Upper lobe of left lung (tissue), 6 donors: ENCODE results near the gene PKMYT1. TPM values are rescaled to one million over a fixed set of nuclear protein-coding genes. Genes with fewer than 3 reads are reported as not detected.

Experiments used
- ATAC-seq, 2 donors: fragments of 200-7000 bp; cut with Tn5 transposase; one replicate each; pipeline ENCODE4 v1.9.1; 2022; ENCODE audit warnings: mild to moderate bottlenecking in 2 of 2, moderate library complexity in 2 of 2; ENCODE audit not compliant: low FRiP score in 2 of 2
- DNase-seq, 2 donors: peaks; one replicate each; pipeline ENCODE4 v3.0.0-alpha.2; 2019 to 2020
- H3K27ac ChIP-seq, 4 donors: fragments of 200-600 bp; sonication (generic); one replicate each; pipeline ENCODE4 v1.5.1; 2016 to 2019
- H3K27me3 ChIP-seq, 4 donors: fragments of 200-600 bp; sonication (generic); one replicate each; pipeline ENCODE4 v1.5.1; 2017 to 2019
- H3K36me3 ChIP-seq, 4 donors: fragments of 200-600 bp; sonication (generic); one replicate each; pipeline ENCODE4 v1.5.1; 2016 to 2019
- H3K4me1 ChIP-seq, 4 donors: fragments of 200-600 bp; sonication (generic); one replicate each; pipeline ENCODE4 v1.5.1; 2018 to 2019
- H3K4me3 ChIP-seq, 4 donors: fragments of 200-600 bp; sonication (generic); one replicate each; pipeline ENCODE4 v1.5.1; 2017 to 2019; ENCODE audit warnings: mild to moderate bottlenecking in 2 of 4, moderate library complexity in 1 of 4
- H3K9me3 ChIP-seq, 4 donors: fragments of 200-600 bp; sonication (generic); one replicate each; pipeline ENCODE4 v1.5.1; 2018 to 2019
- EP300 ChIP-seq, 4 donors: sonication (generic); formaldehyde crosslinking; IDR thresholded peaks; one replicate each; pipeline ENCODE4 v1.5.1; 2017; ENCODE audit warnings: antibody characterized with exemption in 4 of 4, control low read depth in 2 of 4
- POLR2A ChIP-seq, 4 donors: fragments of 450-650 bp; IDR thresholded peaks; one replicate each; pipeline ENCODE4 v1.5.1; 2016 to 2017; ENCODE audit warnings: antibody characterized with exemption in 4 of 4, mild to moderate bottlenecking in 2 of 4
- POLR2AphosphoS5 ChIP-seq, 2 donors: sonication (generic); formaldehyde crosslinking; IDR thresholded peaks; one replicate each; pipeline ENCODE4 v1.5.1; 2017; ENCODE audit warnings: antibody characterized with exemption in 2 of 2
- WGBS, 2 donors: methylation state at CpG; one replicate each; pipeline ENCODE4 v1.1.5; 2017 to 2018; 5-methylcytosine and 5-hydroxymethylcytosine counted together
- total RNA-seq, 6 donors: library from RNA; depleted of rRNA in 4 of 6; stranded (reverse); fragments of >200 nt in 4 of 6; gene quantifications; one replicate each; pipeline versions ENCODE4 v1.1.0 to v1.2.1, GENCODE V29; 2016 to 2021
- TF ChIP-seq, protein P1 (sequence below), 6 experiments: fragments of 450-650 bp in 4 of 6; fragments of 200-600 bp in 2 of 6; sonication (generic) in 2 of 6; IDR thresholded peaks; one replicate each; pipeline ENCODE4 v1.5.1; 2016 to 2019; ENCODE audit warnings: antibody characterized with exemption in 6 of 6
- donor health status: DM: no; HTN: no; CAD: no; lungs with moderate emphysema.
- donor health status: DM: no; HTN: yes; CAD: no; lungs with severe emphysema.

Gene PKMYT1
- total RNA-seq, 6 donors from 2014 or later: 0.39 to 19.1 (median 5.4) TPM

DNA sequence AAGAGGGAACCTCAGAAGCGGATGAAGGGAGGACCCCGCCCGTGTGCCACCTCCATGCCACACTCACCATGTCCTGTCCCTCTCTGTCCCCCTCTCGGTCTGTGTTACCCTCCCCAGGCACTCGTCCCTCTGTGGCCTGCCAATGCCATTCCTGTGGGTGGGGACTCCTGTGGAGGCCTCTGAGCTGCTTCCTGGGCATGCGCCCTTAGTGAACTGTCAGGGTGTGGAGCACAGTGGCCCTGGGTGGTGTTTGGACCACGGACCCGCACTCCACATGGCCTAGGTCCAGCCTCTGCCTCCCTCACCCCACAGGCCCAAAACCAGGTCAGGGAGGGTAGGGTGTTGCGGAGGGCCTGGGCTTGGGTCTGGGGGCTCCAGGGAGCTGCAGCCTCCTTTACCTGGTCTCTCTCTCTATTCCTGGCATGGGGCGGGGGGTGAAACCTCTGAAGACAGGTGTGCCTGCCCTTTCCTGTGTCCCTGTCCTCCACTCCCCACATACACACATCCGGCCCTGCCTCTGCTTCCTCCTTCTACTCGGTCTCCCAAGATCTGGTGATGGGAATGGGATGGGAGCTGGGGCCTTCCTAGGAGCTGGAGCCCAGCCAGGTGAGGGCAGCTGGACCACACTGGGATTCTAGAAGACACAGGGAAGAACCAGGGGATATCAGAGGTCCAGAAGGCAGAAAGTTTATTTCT is 11.5 kb upstream of the PKMYT1 start:
- H3K36me3 ChIP-seq: no peaks in the 10 kb centered on the region
- no peak for DNase-seq
- WGBS, 2 donors: 85 to 90% methylated on average over 9 to 12 of the region's 12 CpGs
- H3K27me3 ChIP-seq: no peaks in the 10 kb centered on the region
- TF ChIP-seq, protein P1, sequence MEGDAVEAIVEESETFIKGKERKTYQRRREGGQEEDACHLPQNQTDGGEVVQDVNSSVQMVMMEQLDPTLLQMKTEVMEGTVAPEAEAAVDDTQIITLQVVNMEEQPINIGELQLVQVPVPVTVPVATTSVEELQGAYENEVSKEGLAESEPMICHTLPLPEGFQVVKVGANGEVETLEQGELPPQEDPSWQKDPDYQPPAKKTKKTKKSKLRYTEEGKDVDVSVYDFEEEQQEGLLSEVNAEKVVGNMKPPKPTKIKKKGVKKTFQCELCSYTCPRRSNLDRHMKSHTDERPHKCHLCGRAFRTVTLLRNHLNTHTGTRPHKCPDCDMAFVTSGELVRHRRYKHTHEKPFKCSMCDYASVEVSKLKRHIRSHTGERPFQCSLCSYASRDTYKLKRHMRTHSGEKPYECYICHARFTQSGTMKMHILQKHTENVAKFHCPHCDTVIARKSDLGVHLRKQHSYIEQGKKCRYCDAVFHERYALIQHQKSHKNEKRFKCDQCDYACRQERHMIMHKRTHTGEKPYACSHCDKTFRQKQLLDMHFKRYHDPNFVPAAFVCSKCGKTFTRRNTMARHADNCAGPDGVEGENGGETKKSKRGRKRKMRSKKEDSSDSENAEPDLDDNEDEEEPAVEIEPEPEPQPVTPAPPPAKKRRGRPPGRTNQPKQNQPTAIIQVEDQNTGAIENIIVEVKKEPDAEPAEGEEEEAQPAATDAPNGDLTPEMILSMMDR (IDR thresholded peaks at IDR 0.05): no peak
- no peak for TF ChIP-seq POLR2AphosphoS5 (IDR thresholded peaks at IDR 0.05)
- TF ChIP-seq EP300 (IDR thresholded peaks at IDR 0.05): no peak
- TF ChIP-seq POLR2A (IDR thresholded peaks at IDR 0.05): no peak
- no peak for ATAC-seq
- peaks cover 0 to 7% (median 0%) of the 10 kb centered on the region in 4 donors for H3K4me1 ChIP-seq
- no peak overlapping the region for H3K4me3 ChIP-seq
- H3K9me3 ChIP-seq: no peaks in the 10 kb centered on the region
- no peak overlapping the region for H3K27ac ChIP-seq

DNA sequence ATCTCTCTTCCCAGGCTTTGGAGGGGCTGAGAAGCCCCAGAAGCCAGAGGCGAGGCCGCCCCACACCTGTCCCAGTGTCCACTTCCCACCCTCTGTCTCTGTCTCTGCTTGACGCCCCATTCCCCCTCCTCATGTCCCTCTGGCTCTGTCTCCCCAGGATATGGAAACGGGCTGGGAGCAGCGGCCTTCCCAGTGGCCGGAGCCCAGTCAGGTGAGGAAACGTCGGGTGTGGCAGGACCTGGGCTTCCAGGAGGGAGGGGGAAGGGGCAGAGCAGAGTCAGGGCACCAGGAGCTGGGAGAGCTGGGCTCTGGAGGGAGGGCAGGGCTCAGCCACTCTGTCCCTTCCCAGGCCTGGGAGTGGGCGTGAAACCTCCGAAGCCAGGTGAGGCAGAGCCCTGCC is 10.6 kb upstream of the PKMYT1 start:
- Histone ChIP-seq H3K9me3 (no peaks in the 10 kb centered on the region), H3K36me3 (no peaks in the 10 kb centered on the region), H3K4me3 (no peak overlapping the region), H3K27ac (no peak overlapping the region), H3K4me1 (peaks cover 0 to 7% (median 1%) of the 10 kb centered on the region in 4 donors), H3K27me3 (no peaks in the 10 kb centered on the region)
- ATAC-seq (no peak), DNase-seq (peak; percentile 37 to 61)
- 60 to 64% methylated on average over 7 to 8 of the region's 10 CpGs for WGBS, 2 donors
- TF ChIP-seq, protein P1 (IDR thresholded peaks at IDR 0.05): no peak
- TF ChIP-seq POLR2A (IDR thresholded peaks at IDR 0.05) (no peak), EP300 (IDR thresholded peaks at IDR 0.05) (no peak), POLR2AphosphoS5 (IDR thresholded peaks at IDR 0.05) (no peak)

DNA sequence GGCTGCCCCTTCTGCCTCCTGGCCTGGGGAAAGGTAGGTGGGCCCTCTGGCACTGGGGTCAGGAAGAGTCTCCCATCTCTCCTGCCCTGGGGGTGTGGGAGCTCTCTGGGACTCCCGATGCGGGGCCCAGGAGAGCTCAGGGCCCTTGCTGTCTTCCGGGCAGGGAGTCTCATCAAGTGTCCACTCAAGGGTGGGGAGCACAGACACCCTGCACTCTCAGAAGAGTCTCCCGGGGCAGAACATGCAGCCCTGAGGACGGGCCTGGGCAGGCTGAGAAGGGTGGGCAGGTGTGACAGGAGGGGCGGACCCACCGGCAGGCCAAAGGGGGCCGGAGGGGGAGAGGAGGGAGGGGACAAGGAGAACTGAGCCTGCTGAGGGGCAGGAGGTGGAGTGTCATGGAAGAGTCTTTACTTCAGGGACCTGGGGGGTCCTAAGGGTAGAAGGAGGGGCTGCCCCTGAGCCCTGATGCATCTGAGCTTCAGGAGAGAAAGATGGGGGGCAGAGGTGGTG is 8.4 kb upstream of the PKMYT1 start:
- WGBS, 2 donors: 57 to 75% methylated on average over 7 to 8 of the region's 8 CpGs
- no peak overlapping the region for H3K4me3 ChIP-seq
- ATAC-seq (no peak), DNase-seq (peak in 1 of 2 donors; percentile 55)
- H3K4me1 ChIP-seq: peaks cover 4 to 13% (median 9%) of the 10 kb centered on the region in 4 donors
- H3K9me3 ChIP-seq: no peaks in the 10 kb centered on the region
- H3K27ac ChIP-seq: no peak overlapping the region
- no peak for TF ChIP-seq EP300 (IDR thresholded peaks at IDR 0.05)
- TF ChIP-seq POLR2A (IDR thresholded peaks at IDR 0.05): no peak
- TF ChIP-seq, protein P1 (IDR thresholded peaks at IDR 0.05): no peak
- TF ChIP-seq POLR2AphosphoS5 (IDR thresholded peaks at IDR 0.05): no peak
- H3K27me3 ChIP-seq: no peaks in the 10 kb centered on the region
- no peaks in the 10 kb centered on the region for H3K36me3 ChIP-seq

DNA sequence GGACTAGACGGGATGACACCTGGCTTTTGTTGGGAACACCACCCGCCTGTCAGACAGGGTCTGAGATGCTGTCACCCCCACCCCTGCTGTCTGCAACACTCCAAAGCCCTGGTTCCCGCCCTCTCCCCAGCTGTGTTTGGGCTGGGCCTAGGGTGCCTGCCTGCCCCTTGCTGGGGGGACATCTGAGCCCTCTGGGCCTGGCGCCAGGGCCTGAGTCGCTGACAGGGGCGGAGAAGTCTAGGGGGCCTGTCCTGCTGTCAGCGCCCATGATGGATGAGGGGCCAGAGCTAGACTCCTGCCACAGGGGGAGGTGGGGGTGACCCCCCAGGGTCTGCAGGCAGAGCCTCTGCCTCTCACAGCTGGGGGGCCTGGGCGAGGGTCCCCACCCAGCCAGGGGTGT is 7.6 kb upstream of the PKMYT1 start:
- H3K27ac ChIP-seq: no peak overlapping the region
- 42 to 59% methylated on average over 4 to 7 of the region's 8 CpGs for WGBS, 2 donors
- TF ChIP-seq, protein P1 (IDR thresholded peaks at IDR 0.05): no peak
- TF ChIP-seq POLR2A (IDR thresholded peaks at IDR 0.05) (no peak), EP300 (IDR thresholded peaks at IDR 0.05) (no peak), POLR2AphosphoS5 (IDR thresholded peaks at IDR 0.05) (no peak)
- no peak overlapping the region for H3K4me3 ChIP-seq
- H3K9me3 ChIP-seq: no peaks in the 10 kb centered on the region
- H3K36me3 ChIP-seq: no peaks in the 10 kb centered on the region
- DNase-seq: peak in 1 of 2 donors; percentile 69
- H3K4me1 ChIP-seq: peaks cover 4 to 19% (median 12%) of the 10 kb centered on the region in 4 donors
- H3K27me3 ChIP-seq: no peaks in the 10 kb centered on the region
- no peak for ATAC-seq
